GM12865 (cell line): Measurements from ENCODE around the gene PRKN.

ENCODE experiments used
- DNase-seq: peaks from one replicate; pipeline ENCODE4 v3.0.0; 2010; ENCODE audit warnings: low read depth
- H3K4me3 ChIP-seq: 2 replicates; pipeline ENCODE4 v1.5.1; 2011; ENCODE audit warnings: mild to moderate bottlenecking, low read depth, low read length, control low read depth
- TF ChIP-seq, protein P1 (sequence below): IDR thresholded peaks from 2 replicates; pipeline ENCODE4 v1.5.1; 2011; ENCODE audit warnings: low read length, control low read depth, low read depth, inconsistent platforms; ENCODE audit not compliant: insufficient read depth; ENCODE audit errors: missing control alignments

The PRKN gene

DNA sequence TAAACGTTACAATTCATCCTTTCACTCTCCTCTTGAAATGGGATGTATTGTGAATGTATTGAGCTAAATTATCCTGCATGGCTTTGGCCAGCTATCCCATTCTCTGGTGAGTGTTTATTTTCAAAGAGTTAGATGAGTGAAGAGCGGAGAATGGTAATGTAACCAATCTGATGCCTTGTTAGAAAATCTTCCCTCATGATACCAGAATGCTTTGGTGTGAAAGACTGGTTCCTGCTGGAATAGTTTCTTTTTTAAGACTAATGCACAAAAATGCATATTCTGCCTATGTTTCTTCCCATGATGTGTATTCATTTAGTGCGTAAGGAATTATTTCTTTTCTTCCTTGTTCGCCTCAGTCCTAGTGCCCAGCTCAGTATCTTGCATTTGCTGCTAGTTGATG lies 506.7 kb downstream of the PRKN start:
- DNase-seq = no peak
- TF ChIP-seq, protein P1, sequence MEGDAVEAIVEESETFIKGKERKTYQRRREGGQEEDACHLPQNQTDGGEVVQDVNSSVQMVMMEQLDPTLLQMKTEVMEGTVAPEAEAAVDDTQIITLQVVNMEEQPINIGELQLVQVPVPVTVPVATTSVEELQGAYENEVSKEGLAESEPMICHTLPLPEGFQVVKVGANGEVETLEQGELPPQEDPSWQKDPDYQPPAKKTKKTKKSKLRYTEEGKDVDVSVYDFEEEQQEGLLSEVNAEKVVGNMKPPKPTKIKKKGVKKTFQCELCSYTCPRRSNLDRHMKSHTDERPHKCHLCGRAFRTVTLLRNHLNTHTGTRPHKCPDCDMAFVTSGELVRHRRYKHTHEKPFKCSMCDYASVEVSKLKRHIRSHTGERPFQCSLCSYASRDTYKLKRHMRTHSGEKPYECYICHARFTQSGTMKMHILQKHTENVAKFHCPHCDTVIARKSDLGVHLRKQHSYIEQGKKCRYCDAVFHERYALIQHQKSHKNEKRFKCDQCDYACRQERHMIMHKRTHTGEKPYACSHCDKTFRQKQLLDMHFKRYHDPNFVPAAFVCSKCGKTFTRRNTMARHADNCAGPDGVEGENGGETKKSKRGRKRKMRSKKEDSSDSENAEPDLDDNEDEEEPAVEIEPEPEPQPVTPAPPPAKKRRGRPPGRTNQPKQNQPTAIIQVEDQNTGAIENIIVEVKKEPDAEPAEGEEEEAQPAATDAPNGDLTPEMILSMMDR = no peak
- no peak overlapping the region for H3K4me3 ChIP-seq

GRCh38 chr6:162219266-162219665 lies 508.3 kb downstream of the PRKN start:
- H3K4me3 ChIP-seq = no peak overlapping the region
- no peak for DNase-seq
- TF ChIP-seq, protein P1 = no peak

- H3K4me3 ChIP-seq = no peak overlapping the region
- TF ChIP-seq, protein P1 = no peak
- no peak for DNase-seq
Measured at GRCh38 chr6:162217811-162218493, 509.6 kb downstream of the PRKN start.

GRCh38 chr6:162217058-162217457 lies 510.5 kb downstream of the PRKN start:
- H3K4me3 ChIP-seq = no peak overlapping the region
- TF ChIP-seq, protein P1 = no peak
- DNase-seq = no peak

- no peak overlapping the region for H3K4me3 ChIP-seq
- no peak for DNase-seq
- TF ChIP-seq, protein P1 = no peak
Measured at GRCh38 chr6:162211777-162212176, 515.8 kb downstream of the PRKN start.

GRCh38 chr6:162211022-162211421 lies 516.5 kb downstream of the PRKN start:
- TF ChIP-seq, protein P1 = no peak
- no peak for DNase-seq
- no peak overlapping the region for H3K4me3 ChIP-seq

DNA sequence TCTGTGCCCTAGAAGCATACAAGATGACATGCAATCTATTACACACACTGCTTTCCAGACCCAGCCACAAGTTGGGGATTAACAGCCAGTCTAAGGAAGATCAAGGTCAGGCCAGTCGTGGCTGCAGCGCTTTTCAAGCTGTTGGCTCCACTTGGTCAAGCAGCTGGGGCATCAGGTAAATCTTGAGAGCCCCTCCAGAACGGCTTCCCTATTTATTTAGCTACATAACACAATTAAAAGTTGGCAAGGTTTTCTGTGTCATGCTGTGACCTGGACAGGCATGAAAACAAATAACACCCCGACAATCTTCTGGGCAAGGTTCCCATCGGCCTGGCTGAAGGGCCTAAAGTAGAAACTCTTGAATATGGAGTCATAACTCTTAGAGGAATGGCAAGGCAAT lies 524.3 kb downstream of the PRKN start:
- TF ChIP-seq, protein P1 = no peak
- DNase-seq = no peak
- H3K4me3 ChIP-seq = no peak overlapping the region
